Nephron (organoid): ENCODE data around the gene HOXB3.
A peak's percentile ranks its signal among the peaks of the same experiment; 100 is the strongest.

Source experiments
- H3K27ac Mint-ChIP-seq, 3 experiments: 2 replicates each; pipeline ENCODE4 v1.8.0; 2020; ENCODE audit warnings: mixed read lengths in 3 of 3, mild to moderate bottlenecking in 2 of 3, moderate library complexity in 1 of 3
- H3K27me3 Mint-ChIP-seq: 2 replicates; pipeline ENCODE4 v1.8.0; 2021; ENCODE audit warnings: low read depth, mild to moderate bottlenecking, moderate library complexity, mixed read lengths
- H3K36me3 Mint-ChIP-seq: 2 replicates; pipeline ENCODE4 v1.8.0; 2020; ENCODE audit warnings: low read depth, mixed read lengths
- H3K4me1 Mint-ChIP-seq: 2 replicates; pipeline ENCODE4 v1.8.0; 2020; ENCODE audit warnings: mixed read lengths
- H3K4me3 Mint-ChIP-seq, 3 experiments: 2 replicates each; pipeline ENCODE4 v1.8.0; 2020; ENCODE audit warnings: mild to moderate bottlenecking in 3 of 3, mixed read lengths in 3 of 3, moderate library complexity in 2 of 3
- H3K9me3 Mint-ChIP-seq: 2 replicates; pipeline ENCODE4 v1.8.0; 2020; ENCODE audit warnings: mixed read lengths
- TF ChIP-seq, protein P1 (sequence below), 3 experiments: fragments of 200-600 bp; sonication (generic); IDR thresholded peaks; one replicate each; pipeline ENCODE4 v1.5.0; 2021; ENCODE audit warnings: antibody characterized with exemption in 3 of 3; ENCODE audit not compliant: unreplicated experiment in 3 of 3

The HOXB3 gene

DNA sequence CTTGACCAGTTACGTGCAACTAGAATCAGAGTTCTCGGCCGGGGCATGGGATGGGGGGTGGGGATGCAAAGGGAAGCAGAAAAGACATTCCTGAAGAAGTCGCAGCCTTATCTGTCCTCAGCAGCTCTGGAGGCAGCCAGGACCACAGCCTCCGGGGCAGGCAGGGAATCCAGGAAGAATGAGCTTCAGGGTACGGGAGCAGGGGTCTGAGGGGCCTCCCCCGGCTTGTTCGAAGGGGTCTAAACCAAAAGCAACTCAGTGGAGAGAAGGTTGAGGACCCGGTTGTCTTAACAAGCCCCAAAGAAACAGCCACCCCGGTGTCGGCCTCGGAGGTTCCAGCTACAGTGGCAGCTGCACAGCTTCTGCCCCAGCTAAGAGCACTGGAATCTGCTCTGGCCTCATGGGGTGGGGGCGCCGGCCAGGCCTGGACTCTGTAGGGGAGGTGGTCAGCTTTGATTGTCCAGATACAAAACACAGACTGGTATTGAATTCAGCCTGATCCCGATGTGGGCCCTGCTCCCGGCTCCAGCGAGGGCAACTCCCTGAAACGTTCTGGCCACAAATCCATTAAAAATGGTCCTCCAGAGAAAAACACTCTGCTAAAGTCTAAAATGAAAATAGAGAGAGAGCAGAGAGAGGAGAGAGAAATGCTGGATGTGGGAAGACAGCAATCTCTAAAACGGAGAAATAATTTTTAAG, 19.6 kb downstream of the HOXB3 start:
- no peaks in the 10 kb centered on the region for H3K9me3 Mint-ChIP-seq
- H3K27me3 Mint-ChIP-seq, result peaks cover 42% of the 10 kb centered on the region
- peaks cover 53% of the 10 kb centered on the region for H3K4me1 Mint-ChIP-seq
- TF ChIP-seq, protein P1, sequence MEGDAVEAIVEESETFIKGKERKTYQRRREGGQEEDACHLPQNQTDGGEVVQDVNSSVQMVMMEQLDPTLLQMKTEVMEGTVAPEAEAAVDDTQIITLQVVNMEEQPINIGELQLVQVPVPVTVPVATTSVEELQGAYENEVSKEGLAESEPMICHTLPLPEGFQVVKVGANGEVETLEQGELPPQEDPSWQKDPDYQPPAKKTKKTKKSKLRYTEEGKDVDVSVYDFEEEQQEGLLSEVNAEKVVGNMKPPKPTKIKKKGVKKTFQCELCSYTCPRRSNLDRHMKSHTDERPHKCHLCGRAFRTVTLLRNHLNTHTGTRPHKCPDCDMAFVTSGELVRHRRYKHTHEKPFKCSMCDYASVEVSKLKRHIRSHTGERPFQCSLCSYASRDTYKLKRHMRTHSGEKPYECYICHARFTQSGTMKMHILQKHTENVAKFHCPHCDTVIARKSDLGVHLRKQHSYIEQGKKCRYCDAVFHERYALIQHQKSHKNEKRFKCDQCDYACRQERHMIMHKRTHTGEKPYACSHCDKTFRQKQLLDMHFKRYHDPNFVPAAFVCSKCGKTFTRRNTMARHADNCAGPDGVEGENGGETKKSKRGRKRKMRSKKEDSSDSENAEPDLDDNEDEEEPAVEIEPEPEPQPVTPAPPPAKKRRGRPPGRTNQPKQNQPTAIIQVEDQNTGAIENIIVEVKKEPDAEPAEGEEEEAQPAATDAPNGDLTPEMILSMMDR (IDR thresholded peaks at IDR 0.05; ENCODE audit: unreplicated experiment in 3 of 3), result no peak
- H3K36me3 Mint-ChIP-seq, result peaks cover 23% of the 10 kb centered on the region
- H3K4me3 Mint-ChIP-seq, result peak overlapping the region in 2 of 3 experiments; percentile 75 to 85
- H3K27ac Mint-ChIP-seq, result no peak overlapping the region

DNA sequence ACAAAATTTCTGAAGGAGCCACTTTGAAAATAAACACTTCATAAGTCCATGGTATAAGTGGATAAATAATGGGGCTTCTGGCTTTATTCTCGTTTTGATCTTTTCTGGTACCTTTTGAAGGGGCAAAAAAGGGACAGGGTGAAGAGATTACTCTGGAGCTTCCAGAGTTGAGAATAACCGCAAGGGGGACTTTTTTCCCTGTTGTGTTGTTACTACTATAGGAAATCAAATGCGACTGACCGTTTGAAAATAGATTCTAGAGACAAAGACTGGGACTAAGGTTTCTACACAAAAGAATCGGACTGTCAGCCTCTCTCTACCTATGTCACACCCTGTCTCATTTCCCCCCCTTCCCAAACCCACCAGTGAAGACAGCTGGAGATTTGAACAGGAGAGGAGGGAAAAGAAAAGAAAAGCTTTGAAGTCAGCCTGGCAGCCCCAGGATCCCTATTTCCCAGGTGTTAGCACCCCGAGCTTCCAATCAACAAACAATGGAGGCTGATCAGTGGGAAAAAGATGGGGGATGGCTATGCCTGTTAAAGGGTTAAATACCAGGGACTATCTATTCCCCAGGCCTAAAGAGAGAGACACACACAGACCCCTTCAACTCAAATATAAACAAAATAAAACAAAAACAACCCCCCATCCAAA, 20.2 kb downstream of the HOXB3 start:
- Mint-ChIP-seq H3K9me3 (no peaks in the 10 kb centered on the region), H3K27ac (no peak overlapping the region), H3K4me3 (peak overlapping the region in 1 of 3 experiments; percentile 85), H3K4me1 (peaks cover 46% of the 10 kb centered on the region), H3K27me3 (peaks cover 38% of the 10 kb centered on the region), H3K36me3 (peaks cover 23% of the 10 kb centered on the region)
- TF ChIP-seq, protein P1 (IDR thresholded peaks at IDR 0.05; ENCODE audit: unreplicated experiment in 3 of 3), result peak in 1 of 3 experiments; percentile 3

- Mint-ChIP-seq H3K4me3 (peak overlapping the region in 1 of 3 experiments; percentile 85), H3K27me3 (peaks cover 33% of the 10 kb centered on the region), H3K9me3 (no peaks in the 10 kb centered on the region), H3K4me1 (peaks cover 40% of the 10 kb centered on the region), H3K27ac (no peak overlapping the region), H3K36me3 (peaks cover 20% of the 10 kb centered on the region)
- TF ChIP-seq, protein P1 (IDR thresholded peaks at IDR 0.05; ENCODE audit: unreplicated experiment in 3 of 3), result no peak
Measured at GRCh38 chr17:48569240-48569582, 20.8 kb downstream of the HOXB3 start.

DNA sequence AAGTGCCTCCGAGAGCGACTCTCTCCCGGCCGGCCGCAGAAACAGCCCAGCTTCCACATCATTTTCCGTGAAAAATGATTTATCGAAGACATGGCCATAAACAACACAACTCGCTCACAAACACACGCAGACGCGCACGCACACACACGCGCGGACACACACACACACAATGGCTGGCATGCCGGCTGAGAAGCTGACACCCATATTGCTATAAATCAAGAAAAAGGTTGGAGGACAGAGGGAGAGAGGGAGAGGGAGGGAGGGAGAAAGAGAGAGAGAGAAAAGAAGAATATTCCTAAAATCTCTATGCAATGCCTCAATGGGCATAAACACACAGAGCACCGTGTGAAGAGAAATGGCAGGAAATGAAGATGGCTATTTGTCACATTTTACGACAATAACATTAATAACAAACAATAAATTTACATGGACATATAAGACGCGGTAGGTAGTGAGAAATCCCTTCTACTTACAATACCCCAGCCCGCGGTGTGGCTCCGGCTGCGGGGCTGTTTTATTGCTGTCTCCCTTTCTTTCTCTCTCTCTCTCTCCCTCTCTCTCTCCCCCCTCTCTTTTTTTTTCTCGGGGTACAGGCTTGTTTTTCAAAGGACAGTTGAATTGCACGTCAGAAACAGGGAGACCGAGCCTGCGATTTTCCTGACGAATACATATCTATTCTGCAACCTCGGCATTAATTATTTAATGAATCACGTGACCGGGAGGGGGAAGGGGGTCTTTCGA, 21.4 kb downstream of the HOXB3 start:
- Mint-ChIP-seq H3K27ac (no peak overlapping the region), H3K27me3 (peaks cover 28% of the 10 kb centered on the region), H3K4me1 (peaks cover 37% of the 10 kb centered on the region), H3K9me3 (no peaks in the 10 kb centered on the region), H3K4me3 (peak overlapping the region in 1 of 3 experiments; percentile 85), H3K36me3 (peaks cover 16% of the 10 kb centered on the region)
- TF ChIP-seq, protein P1 (IDR thresholded peaks at IDR 0.05; ENCODE audit: unreplicated experiment in 3 of 3), result no peak

DNA sequence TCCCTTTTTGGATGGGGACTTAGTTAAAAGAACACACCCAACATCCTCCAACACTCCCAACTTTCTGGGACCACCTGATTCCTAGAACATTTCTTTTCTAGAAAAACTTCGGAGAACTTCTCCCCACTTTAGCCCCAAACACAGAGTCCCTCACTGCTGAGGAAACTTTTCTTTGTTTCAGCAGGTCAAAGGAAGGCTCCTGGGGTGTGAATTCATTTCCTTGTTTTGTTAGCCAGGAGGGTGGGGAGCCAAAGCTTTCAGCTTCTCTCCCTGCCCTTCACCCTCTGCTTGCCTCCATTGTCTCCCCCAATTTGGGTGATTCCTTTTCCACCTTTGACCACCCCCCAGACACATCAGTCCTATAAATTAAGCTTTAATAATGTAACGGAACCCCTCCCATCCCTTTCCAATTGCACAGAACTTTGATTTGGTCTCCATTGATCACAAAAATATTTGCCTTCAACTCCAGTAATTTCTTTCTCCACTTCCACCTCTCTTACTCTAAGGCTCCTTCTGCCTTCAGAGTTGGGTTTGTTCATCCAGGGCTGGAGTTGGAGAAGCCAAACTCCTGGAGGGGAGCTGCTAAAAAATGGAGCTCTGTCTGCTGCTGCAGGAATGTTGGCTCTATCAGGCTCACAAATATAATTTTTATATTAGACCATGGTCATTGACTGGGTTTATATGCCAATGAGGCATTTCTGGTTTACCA, 22.2 kb downstream of the HOXB3 start:
- Mint-ChIP-seq H3K4me3 (peak overlapping the region in 1 of 3 experiments; percentile 85), H3K27me3 (peaks cover 21% of the 10 kb centered on the region), H3K4me1 (peaks cover 37% of the 10 kb centered on the region), H3K9me3 (no peaks in the 10 kb centered on the region), H3K27ac (no peak overlapping the region), H3K36me3 (peaks cover 8% of the 10 kb centered on the region)
- TF ChIP-seq, protein P1 (IDR thresholded peaks at IDR 0.05; ENCODE audit: unreplicated experiment in 3 of 3), result no peak
